ENCODE data around the gene SERBP1. TPM values are rescaled to one million over a fixed set of nuclear protein-coding genes. Genes with fewer than 3 reads are reported as not detected.

Gene SERBP1
- total RNA-seq (2021; ENCODE audit: unreplicated experiment), result 230 TPM
- polyA plus RNA-seq (2012; ENCODE audit: insufficient read length), result 209 TPM
- percentile 99 among the genes with signal in this experiment for Bru-seq, nascent RNA
- percentile 99 among the genes with signal in this experiment for BruChase-seq, experiment 1, labeled RNA remaining after a 2-hour chase
- BruChase-seq, experiment 2, labeled RNA remaining after a 6-hour chase, result percentile 99 among the genes with signal in this experiment
- long read RNA-seq, full-length matches to known transcripts, result 466 of 539 reads
- long read RNA-seq, partial matches to known transcripts, result 49 of 539 reads
- long read RNA-seq, other reads (novel, unspliced or antisense), result 24 of 539 reads

DNA sequence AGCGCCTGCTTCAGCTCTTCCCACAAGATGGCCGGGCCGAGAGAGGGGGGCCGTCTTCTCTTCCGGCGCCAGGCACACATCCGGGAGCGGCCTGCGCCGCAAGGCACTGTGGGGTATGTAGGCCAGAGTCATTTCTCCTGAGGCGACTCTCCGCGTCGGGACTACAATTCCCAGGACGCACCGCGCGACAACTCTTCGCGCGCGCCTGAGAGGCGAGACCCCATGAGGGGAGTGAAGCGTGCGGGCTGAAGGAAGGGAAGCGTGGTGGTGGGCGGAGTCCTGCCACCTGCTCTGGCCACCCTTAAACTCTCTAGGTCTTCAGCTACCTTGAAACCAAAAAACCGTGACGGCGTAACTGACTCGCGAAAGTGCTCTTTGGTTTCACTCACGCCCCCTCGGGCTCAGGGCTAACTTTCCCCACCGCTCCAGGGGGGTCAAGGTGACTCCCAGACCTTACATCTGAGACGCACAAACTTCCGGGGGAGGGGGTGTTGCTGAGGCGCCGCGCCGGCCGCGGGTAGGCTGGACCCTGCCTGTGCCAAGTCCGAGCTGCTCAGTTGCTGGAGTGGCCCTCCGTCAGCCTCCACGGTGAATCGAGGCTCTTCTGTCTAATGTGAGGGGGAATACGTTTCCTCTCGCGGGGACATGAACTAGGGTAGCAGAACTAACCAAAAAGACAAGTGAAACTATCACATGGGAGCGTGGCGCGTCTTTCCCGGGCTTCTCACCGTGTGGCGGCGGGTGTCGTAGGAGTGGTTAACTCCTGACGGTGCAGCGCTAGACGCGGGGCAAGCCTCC, at the start of gene SERBP1:
TSS of gene SERBP1 (minus strand) at position 45 of the 798 bp plus-strand sequence. CDS start 102 bp downstream, outside the sequence.
- POLR2A ChIA-PET, result interaction anchor here (0.6 kb wide), 1 partner anchor 13 kb away, joined by 6 read pairs; no protein-coding TSS in a partner anchor
- intact Hi-C loops (cut with micrococcal nuclease; ENCODE audit: unreplicated experiment), result loop anchor here (5.0 kb wide), 1 partner anchor 72 kb away; no protein-coding TSS in a partner anchor

DNA sequence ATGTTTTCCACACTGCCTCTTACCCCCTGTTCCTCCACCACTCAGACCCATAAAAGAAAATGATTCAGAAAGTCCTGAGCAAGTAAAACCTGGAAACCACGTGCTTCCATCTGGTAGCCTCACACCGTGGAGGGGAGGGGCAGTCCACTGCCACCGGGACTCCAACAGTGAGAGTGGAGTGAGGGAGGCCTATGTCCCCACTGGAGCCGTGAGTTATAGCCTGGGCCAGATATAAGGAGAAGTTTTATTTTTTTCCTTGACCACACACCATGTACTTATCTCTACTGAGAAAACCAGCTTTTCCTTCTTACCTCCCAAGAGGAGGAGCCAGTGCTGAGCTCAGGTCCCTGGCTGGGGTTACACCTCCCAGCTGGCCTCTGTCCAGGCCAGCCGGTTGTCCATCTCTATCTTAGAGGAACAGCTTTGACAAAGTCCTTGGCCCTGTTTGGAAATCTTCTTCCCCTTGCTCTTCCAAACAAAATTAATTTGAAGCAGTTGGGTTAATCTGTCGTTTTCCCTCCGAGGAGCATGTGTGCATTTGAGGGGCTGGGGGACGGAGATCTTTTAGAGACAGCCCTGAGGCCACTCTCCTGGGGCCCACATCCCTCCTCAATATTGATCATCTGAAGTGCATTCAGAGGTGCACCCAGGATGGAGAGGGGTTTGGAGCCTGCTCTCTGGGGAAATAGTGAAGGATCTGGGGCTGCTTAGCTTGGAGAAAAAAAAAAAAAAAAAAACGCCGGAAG, 49.1 kb upstream of the SERBP1 start:
- ChIA-PET POLR2A (no interaction called here), CTCF (no interaction called here)
- H3K36me3 ChIP-seq (ENCODE audit: control insufficient read depth, insufficient read depth, low read length), result no peaks in the 10 kb centered on the region
- no peak overlapping the region for H3K4me3 ChIP-seq (ENCODE audit: low read depth in 2 of 2, low read length in 2 of 2)
- no peaks in the 10 kb centered on the region for H3K27me3 ChIP-seq (ENCODE audit: control insufficient read depth, insufficient read depth, low read length)
- no TSS peak for BruUV-seq (replicated peaks)
- DNase-seq (ENCODE audit: low read depth, low spot score), result no peak
- H3K9me3 ChIP-seq (ENCODE audit: control insufficient read depth, insufficient read depth, low read depth, low read length), result no peaks in the 10 kb centered on the region
- TF ChIP-seq POLR2AphosphoS5 (IDR thresholded peaks at IDR 0.05; ENCODE audit: low read depth, low read length) (no peak), TCF7L2 (IDR thresholded peaks at IDR 0.05; ENCODE audit: low read depth, low read length) (no peak)
- TF ChIP-seq, protein P1, sequence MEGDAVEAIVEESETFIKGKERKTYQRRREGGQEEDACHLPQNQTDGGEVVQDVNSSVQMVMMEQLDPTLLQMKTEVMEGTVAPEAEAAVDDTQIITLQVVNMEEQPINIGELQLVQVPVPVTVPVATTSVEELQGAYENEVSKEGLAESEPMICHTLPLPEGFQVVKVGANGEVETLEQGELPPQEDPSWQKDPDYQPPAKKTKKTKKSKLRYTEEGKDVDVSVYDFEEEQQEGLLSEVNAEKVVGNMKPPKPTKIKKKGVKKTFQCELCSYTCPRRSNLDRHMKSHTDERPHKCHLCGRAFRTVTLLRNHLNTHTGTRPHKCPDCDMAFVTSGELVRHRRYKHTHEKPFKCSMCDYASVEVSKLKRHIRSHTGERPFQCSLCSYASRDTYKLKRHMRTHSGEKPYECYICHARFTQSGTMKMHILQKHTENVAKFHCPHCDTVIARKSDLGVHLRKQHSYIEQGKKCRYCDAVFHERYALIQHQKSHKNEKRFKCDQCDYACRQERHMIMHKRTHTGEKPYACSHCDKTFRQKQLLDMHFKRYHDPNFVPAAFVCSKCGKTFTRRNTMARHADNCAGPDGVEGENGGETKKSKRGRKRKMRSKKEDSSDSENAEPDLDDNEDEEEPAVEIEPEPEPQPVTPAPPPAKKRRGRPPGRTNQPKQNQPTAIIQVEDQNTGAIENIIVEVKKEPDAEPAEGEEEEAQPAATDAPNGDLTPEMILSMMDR (IDR thresholded peaks at IDR 0.05), result no peak
- TF ChIP-seq, protein P2, sequence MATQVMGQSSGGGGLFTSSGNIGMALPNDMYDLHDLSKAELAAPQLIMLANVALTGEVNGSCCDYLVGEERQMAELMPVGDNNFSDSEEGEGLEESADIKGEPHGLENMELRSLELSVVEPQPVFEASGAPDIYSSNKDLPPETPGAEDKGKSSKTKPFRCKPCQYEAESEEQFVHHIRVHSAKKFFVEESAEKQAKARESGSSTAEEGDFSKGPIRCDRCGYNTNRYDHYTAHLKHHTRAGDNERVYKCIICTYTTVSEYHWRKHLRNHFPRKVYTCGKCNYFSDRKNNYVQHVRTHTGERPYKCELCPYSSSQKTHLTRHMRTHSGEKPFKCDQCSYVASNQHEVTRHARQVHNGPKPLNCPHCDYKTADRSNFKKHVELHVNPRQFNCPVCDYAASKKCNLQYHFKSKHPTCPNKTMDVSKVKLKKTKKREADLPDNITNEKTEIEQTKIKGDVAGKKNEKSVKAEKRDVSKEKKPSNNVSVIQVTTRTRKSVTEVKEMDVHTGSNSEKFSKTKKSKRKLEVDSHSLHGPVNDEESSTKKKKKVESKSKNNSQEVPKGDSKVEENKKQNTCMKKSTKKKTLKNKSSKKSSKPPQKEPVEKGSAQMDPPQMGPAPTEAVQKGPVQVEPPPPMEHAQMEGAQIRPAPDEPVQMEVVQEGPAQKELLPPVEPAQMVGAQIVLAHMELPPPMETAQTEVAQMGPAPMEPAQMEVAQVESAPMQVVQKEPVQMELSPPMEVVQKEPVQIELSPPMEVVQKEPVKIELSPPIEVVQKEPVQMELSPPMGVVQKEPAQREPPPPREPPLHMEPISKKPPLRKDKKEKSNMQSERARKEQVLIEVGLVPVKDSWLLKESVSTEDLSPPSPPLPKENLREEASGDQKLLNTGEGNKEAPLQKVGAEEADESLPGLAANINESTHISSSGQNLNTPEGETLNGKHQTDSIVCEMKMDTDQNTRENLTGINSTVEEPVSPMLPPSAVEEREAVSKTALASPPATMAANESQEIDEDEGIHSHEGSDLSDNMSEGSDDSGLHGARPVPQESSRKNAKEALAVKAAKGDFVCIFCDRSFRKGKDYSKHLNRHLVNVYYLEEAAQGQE (IDR thresholded peaks at IDR 0.05; ENCODE audit: insufficient read depth in 1 of 2, low read depth in 2 of 2, low read length in 1 of 2), result no peak
- no peak overlapping the region for H3K27ac ChIP-seq (ENCODE audit: low read length)
- H3K4me1 ChIP-seq (ENCODE audit: control insufficient read depth, insufficient read depth, low read length), result no peaks in the 10 kb centered on the region
- intact Hi-C loops (cut with micrococcal nuclease; ENCODE audit: unreplicated experiment), result no loop called here
- ATAC-seq, result no peak
- in situ Hi-C loops (cut with HindIII; ENCODE audit: low pct_unique_long_range_greater_than_20kb, low sequenced_read_pairs), result no loop called here

More for the DNA sequence above, at the start of gene SERBP1:
- H3K27ac ChIP-seq (ENCODE audit: low read length), result peak within 1 kb of the TSS; percentile 94
- in situ Hi-C loops (cut with HindIII; ENCODE audit: low pct_unique_long_range_greater_than_20kb, low sequenced_read_pairs), result no loop called here
- peaks cover 24% of the 10 kb centered on the region for H3K4me1 ChIP-seq (ENCODE audit: control insufficient read depth, insufficient read depth, low read length)
- peaks cover 30% of the 10 kb centered on the region for H3K36me3 ChIP-seq (ENCODE audit: control insufficient read depth, insufficient read depth, low read length)
- TF ChIP-seq TCF7L2 (IDR thresholded peaks at IDR 0.05; ENCODE audit: low read depth, low read length) (no peak; the same call in 1 of the 2 replicates), POLR2AphosphoS5 (IDR thresholded peaks at IDR 0.05; ENCODE audit: low read depth, low read length) (peak; percentile 48; the same call in 1 of the 2 replicates), SIN3A (IDR thresholded peaks at IDR 0.05; ENCODE audit: borderline replicate concordance, insufficient read depth, low read depth, low read length) (peak; percentile 78; the same call in 1 of the 2 replicates)
- TF ChIP-seq, protein P2 (IDR thresholded peaks at IDR 0.05; ENCODE audit: insufficient read depth in 1 of 2, low read depth in 2 of 2, low read length in 1 of 2), result no peak
- peak within 1 kb of the TSS; percentile 73 to 87 for H3K4me3 ChIP-seq (ENCODE audit: low read depth in 2 of 2, low read length in 2 of 2)
- CTCF ChIA-PET, result no interaction called here
- no TSS peak for BruUV-seq (replicated peaks)
- no peaks in the 10 kb centered on the region for H3K27me3 ChIP-seq (ENCODE audit: control insufficient read depth, insufficient read depth, low read length)
- DNase-seq (ENCODE audit: low read depth, low spot score) (peak; percentile 94), ATAC-seq (peak; percentile 96)
- H3K9me3 ChIP-seq (ENCODE audit: control insufficient read depth, insufficient read depth, low read depth, low read length), result no peaks in the 10 kb centered on the region

All from Panc1 (cell line).